ENCODE data around the gene PLAC1.
A peak's percentile ranks its signal among the peaks of the same experiment; 100 is the strongest.

PLAC1 gene

DNA sequence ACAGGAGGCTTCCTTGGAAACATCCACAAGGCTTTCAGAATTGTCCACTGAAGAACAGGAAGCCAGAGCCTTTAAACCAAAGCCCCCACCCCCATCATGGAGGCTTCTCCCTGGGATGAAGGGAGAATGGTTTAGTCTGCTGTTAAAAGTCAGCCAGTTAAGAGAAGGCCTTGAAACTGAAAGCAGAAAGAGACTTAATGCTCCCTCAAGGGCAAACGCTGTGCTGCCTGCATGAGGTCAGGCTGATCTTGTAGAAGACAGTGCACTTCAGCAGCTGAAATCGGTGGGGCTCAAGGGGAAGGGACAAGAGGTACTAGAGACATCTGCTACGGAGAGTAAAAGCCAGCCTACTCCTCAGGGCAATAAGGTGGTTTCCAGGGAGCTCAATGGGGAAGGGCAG, 129.3 kb downstream of the PLAC1 start:
- Histone ChIP-seq H2AK5ac (ENCODE audit: low read length) (no peak overlapping the region), H3K4ac (ENCODE audit: low read depth, low read length) (no peak overlapping the region), H3K4me2 (ENCODE audit: low read length) (no peak overlapping the region), H2BK12ac (ENCODE audit: low read length) (no peak overlapping the region), H3K23ac (ENCODE audit: low read length) (no peak overlapping the region), H4K91ac (ENCODE audit: low read depth, low read length) (no peak overlapping the region), H3K27ac (ENCODE audit: low read depth, low read length) (no peak overlapping the region), H3K4me3 (ENCODE audit: low read depth, low read length) (no peak overlapping the region), H3K36me3 (ENCODE audit: control insufficient read depth in 1 of 2, insufficient read depth in 2 of 2, low read length in 2 of 2) (no peaks in the 10 kb centered on the region), H4K8ac (ENCODE audit: low read depth, low read length) (peak overlapping the region; percentile 47), H2BK120ac (ENCODE audit: insufficient read depth, low read length, poor library complexity) (no peak overlapping the region), H3K18ac (ENCODE audit: low read length) (no peak overlapping the region), H3K27me3 (ENCODE audit: insufficient read depth, low read length) (no peaks in the 10 kb centered on the region), H4K12ac (ENCODE audit: low read depth, low read length) (no peak overlapping the region), H3K9me3 (ENCODE audit: insufficient read depth, low read depth, low read length) (no peaks in the 10 kb centered on the region), H3K9ac (ENCODE audit: low read length) (no peak overlapping the region), H3K79me1 (ENCODE audit: low read length) (no peaks in the 10 kb centered on the region), H3K4me1 (ENCODE audit: control insufficient read depth in 1 of 2, insufficient read depth in 2 of 2, low read length in 2 of 2) (peaks cover 5 to 6% of the 10 kb centered on the region in 2 experiments), H3K79me2 (ENCODE audit: control insufficient read depth, insufficient read depth, low read length, poor library complexity) (no peaks in the 10 kb centered on the region), H2BK5ac (ENCODE audit: low read depth, low read length, poor library complexity) (no peak overlapping the region), H2AFZ (ENCODE audit: insufficient read depth, low read length, poor library complexity) (no peak overlapping the region), H3K14ac (ENCODE audit: low read length) (no peak overlapping the region)
- DNase-seq, result no peak
- WGBS (ENCODE audit: extremely low coverage, insufficient coverage, insufficient read length), result no CpG with 5 or more reads among the region's 3 CpGs

DNA sequence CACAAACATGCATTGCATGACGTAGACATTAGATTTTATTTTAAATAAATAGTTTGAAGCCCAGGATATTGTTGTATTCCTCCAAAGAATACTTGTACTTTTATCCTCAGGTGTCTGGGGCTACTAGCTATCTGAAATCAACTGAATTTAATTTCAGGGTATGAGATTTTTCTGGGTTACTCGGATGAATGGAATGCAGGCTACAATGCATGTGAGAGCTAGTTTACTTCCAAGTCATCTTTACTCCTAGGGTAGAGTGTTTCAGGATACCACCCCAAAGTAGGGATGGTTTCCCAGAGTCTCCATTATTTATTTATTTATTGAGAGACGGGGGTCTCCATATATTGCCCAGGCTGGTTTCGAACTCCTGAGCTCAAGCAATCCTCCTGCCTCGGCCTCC, 131.9 kb downstream of the PLAC1 start:
- Histone ChIP-seq H2BK120ac (ENCODE audit: insufficient read depth, low read length, poor library complexity) (no peak overlapping the region), H2BK12ac (ENCODE audit: low read length) (no peak overlapping the region), H3K4me2 (ENCODE audit: low read length) (no peak overlapping the region), H3K14ac (ENCODE audit: low read length) (no peak overlapping the region), H4K12ac (ENCODE audit: low read depth, low read length) (no peak overlapping the region), H3K4me3 (ENCODE audit: low read depth, low read length) (no peak overlapping the region), H3K27ac (ENCODE audit: low read depth, low read length) (no peak overlapping the region), H3K79me1 (ENCODE audit: low read length) (no peaks in the 10 kb centered on the region), H3K27me3 (ENCODE audit: insufficient read depth, low read length) (no peaks in the 10 kb centered on the region), H4K91ac (ENCODE audit: low read depth, low read length) (no peak overlapping the region), H3K18ac (ENCODE audit: low read length) (no peak overlapping the region), H3K23ac (ENCODE audit: low read length) (no peak overlapping the region), H2BK5ac (ENCODE audit: low read depth, low read length, poor library complexity) (no peak overlapping the region), H3K4ac (ENCODE audit: low read depth, low read length) (no peak overlapping the region), H3K4me1 (ENCODE audit: control insufficient read depth in 1 of 2, insufficient read depth in 2 of 2, low read length in 2 of 2) (peaks cover 0 to 5% of the 10 kb centered on the region in 2 experiments), H3K9ac (ENCODE audit: low read length) (no peak overlapping the region), H4K8ac (ENCODE audit: low read depth, low read length) (no peak overlapping the region), H3K79me2 (ENCODE audit: control insufficient read depth, insufficient read depth, low read length, poor library complexity) (no peaks in the 10 kb centered on the region), H2AK5ac (ENCODE audit: low read length) (no peak overlapping the region), H3K36me3 (ENCODE audit: control insufficient read depth in 1 of 2, insufficient read depth in 2 of 2, low read length in 2 of 2) (no peaks in the 10 kb centered on the region), H3K9me3 (ENCODE audit: insufficient read depth, low read depth, low read length) (no peaks in the 10 kb centered on the region), H2AFZ (ENCODE audit: insufficient read depth, low read length, poor library complexity) (no peak overlapping the region)
- no CpG with 5 or more reads among the region's 5 CpGs for WGBS (ENCODE audit: extremely low coverage, insufficient coverage, insufficient read length)
- no peak for DNase-seq

DNA sequence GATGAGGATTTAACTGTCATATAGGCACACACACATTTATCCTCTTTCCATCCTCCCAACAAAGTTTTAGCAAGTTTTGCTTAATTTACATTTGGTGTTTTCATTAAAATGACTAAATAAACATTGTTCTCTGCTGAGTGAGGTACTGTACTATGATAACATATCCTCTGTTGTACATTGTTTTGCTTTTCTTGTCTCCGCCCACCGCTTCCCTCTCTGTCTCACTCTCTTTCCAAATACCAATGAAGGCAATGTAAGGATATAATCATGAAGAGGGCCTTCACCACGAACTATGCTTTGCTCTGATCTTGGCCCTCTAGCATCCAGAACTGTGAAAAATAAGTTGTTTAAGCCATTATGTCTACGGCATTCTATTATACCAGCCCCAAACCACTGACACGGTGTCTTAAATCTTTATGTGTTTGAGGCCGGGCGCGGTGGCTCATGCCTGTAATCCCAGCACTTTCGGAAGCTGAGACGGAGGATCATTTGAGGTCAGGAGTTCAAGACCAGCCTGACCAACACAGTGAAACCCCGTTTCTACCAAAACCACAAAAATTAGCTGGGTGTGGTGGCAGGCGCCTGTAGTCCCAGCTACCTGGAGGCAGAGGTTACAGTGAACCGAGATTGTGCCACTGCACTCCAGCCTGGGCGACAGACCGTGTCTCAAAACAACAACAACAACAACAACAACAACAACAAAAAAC, 133.0 kb downstream of the PLAC1 start:
- H2AFZ ChIP-seq (ENCODE audit: insufficient read depth, low read length, poor library complexity), result no peak overlapping the region
- H3K9me3 ChIP-seq (ENCODE audit: insufficient read depth, low read depth, low read length), result no peaks in the 10 kb centered on the region
- no peak overlapping the region for H2BK12ac ChIP-seq (ENCODE audit: low read length)
- H3K36me3 ChIP-seq (ENCODE audit: control insufficient read depth in 1 of 2, insufficient read depth in 2 of 2, low read length in 2 of 2), result no peaks in the 10 kb centered on the region
- H3K79me1 ChIP-seq (ENCODE audit: low read length), result no peaks in the 10 kb centered on the region
- no peak overlapping the region for H3K23ac ChIP-seq (ENCODE audit: low read length)
- peaks cover 0 to 5% of the 10 kb centered on the region in 2 experiments for H3K4me1 ChIP-seq (ENCODE audit: control insufficient read depth in 1 of 2, insufficient read depth in 2 of 2, low read length in 2 of 2)
- no peak overlapping the region for H3K4me3 ChIP-seq (ENCODE audit: low read depth, low read length)
- no peak overlapping the region for H2BK5ac ChIP-seq (ENCODE audit: low read depth, low read length, poor library complexity)
- H4K12ac ChIP-seq (ENCODE audit: low read depth, low read length), result no peak overlapping the region
- H3K27me3 ChIP-seq (ENCODE audit: insufficient read depth, low read length), result no peaks in the 10 kb centered on the region
- WGBS (ENCODE audit: extremely low coverage, insufficient coverage, insufficient read length), result no CpG with 5 or more reads among the region's 15 CpGs
- no peak overlapping the region for H4K91ac ChIP-seq (ENCODE audit: low read depth, low read length)
- no peak overlapping the region for H3K27ac ChIP-seq (ENCODE audit: low read depth, low read length)
- H2AK5ac ChIP-seq (ENCODE audit: low read length), result no peak overlapping the region
- no peak overlapping the region for H4K8ac ChIP-seq (ENCODE audit: low read depth, low read length)
- H3K18ac ChIP-seq (ENCODE audit: low read length), result no peak overlapping the region
- no peak overlapping the region for H3K4me2 ChIP-seq (ENCODE audit: low read length)
- no peak overlapping the region for H2BK120ac ChIP-seq (ENCODE audit: insufficient read depth, low read length, poor library complexity)
- H3K9ac ChIP-seq (ENCODE audit: low read length), result no peak overlapping the region
- DNase-seq, result no peak
- no peaks in the 10 kb centered on the region for H3K79me2 ChIP-seq (ENCODE audit: control insufficient read depth, insufficient read depth, low read length, poor library complexity)
- H3K14ac ChIP-seq (ENCODE audit: low read length), result no peak overlapping the region
- no peak overlapping the region for H3K4ac ChIP-seq (ENCODE audit: low read depth, low read length)

DNA sequence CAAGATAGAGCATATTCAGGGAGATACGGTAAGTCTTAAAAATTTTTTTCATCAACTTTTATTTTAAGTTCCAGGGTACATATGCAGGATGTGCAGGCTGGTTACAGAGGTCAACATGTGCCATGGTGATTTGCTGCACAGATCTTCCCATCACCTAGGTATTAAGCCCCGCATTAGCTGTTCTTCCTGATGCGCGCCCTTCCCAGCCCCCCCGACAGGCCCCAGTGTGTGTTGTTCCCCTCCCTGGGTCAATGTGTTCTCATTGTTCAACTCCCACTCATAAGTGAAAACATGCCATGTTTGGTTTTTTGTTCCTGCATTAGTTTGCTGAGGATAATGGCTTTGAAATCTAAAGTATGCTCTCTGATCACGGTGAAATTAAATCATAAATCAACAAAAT, 134.1 kb downstream of the PLAC1 start:
- Histone ChIP-seq H3K4me1 (ENCODE audit: control insufficient read depth in 1 of 2, insufficient read depth in 2 of 2, low read length in 2 of 2) (peaks cover 0 to 5% of the 10 kb centered on the region in 2 experiments), H2AK5ac (ENCODE audit: low read length) (no peak overlapping the region), H2AFZ (ENCODE audit: insufficient read depth, low read length, poor library complexity) (no peak overlapping the region), H3K79me1 (ENCODE audit: low read length) (no peaks in the 10 kb centered on the region), H3K27me3 (ENCODE audit: insufficient read depth, low read length) (no peaks in the 10 kb centered on the region), H2BK5ac (ENCODE audit: low read depth, low read length, poor library complexity) (no peak overlapping the region), H4K91ac (ENCODE audit: low read depth, low read length) (no peak overlapping the region), H3K4ac (ENCODE audit: low read depth, low read length) (no peak overlapping the region), H3K4me2 (ENCODE audit: low read length) (no peak overlapping the region), H3K36me3 (ENCODE audit: control insufficient read depth in 1 of 2, insufficient read depth in 2 of 2, low read length in 2 of 2) (no peaks in the 10 kb centered on the region), H3K79me2 (ENCODE audit: control insufficient read depth, insufficient read depth, low read length, poor library complexity) (no peaks in the 10 kb centered on the region), H3K9me3 (ENCODE audit: insufficient read depth, low read depth, low read length) (no peaks in the 10 kb centered on the region), H4K8ac (ENCODE audit: low read depth, low read length) (no peak overlapping the region), H3K9ac (ENCODE audit: low read length) (no peak overlapping the region), H3K18ac (ENCODE audit: low read length) (no peak overlapping the region), H3K23ac (ENCODE audit: low read length) (no peak overlapping the region), H2BK120ac (ENCODE audit: insufficient read depth, low read length, poor library complexity) (no peak overlapping the region), H2BK12ac (ENCODE audit: low read length) (no peak overlapping the region), H3K27ac (ENCODE audit: low read depth, low read length) (no peak overlapping the region), H3K4me3 (ENCODE audit: low read depth, low read length) (no peak overlapping the region), H4K12ac (ENCODE audit: low read depth, low read length) (no peak overlapping the region), H3K14ac (ENCODE audit: low read length) (no peak overlapping the region)
- no CpG with 5 or more reads among the region's 6 CpGs for WGBS (ENCODE audit: extremely low coverage, insufficient coverage, insufficient read length)
- DNase-seq, result no peak

Measured in trophoblast cell (in vitro differentiated cells and primary cell).